Vagina (tissue), 2 donors: ENCODE data around the gene CLHC1. TPM values are rescaled to one million over a fixed set of nuclear protein-coding genes. Genes with fewer than 3 reads are reported as not detected.
A peak's percentile ranks its signal among the peaks of the same experiment; 100 is the strongest.

ENCODE experiments used
- DNase-seq, 2 donors: peaks; one replicate each; pipeline ENCODE4 v3.0.0-alpha.2; 2017; ENCODE audit errors: extremely low spot score in 2 of 2
- H3K27ac ChIP-seq: fragments of 200-600 bp; sonication (generic); one replicate; pipeline ENCODE4 v1.5.1; 2019
- H3K27me3 ChIP-seq: fragments of 200-600 bp; sonication (generic); one replicate; pipeline ENCODE4 v1.5.1; 2019
- H3K36me3 ChIP-seq, 2 donors: fragments of 200-600 bp; sonication (generic); one replicate each; pipeline ENCODE4 v1.5.1; 2017 to 2019
- H3K4me1 ChIP-seq: fragments of 200-600 bp; sonication (generic); one replicate; pipeline ENCODE4 v1.5.1; 2019
- H3K4me3 ChIP-seq, 2 donors: fragments of 200-600 bp; sonication (generic); 1 replicate in 1 of 2; 2 replicates in 1 of 2; pipeline ENCODE4 v1.5.1; 2016 to 2019
- H3K9me3 ChIP-seq: fragments of 200-600 bp; sonication (generic); one replicate; pipeline ENCODE4 v1.5.1; 2019
- CTCF ChIP-seq, 3 experiments: fragments of 450-650 bp in 2 of 3; fragments of 200-600 bp in 1 of 3; sonication (generic) in 1 of 3; IDR thresholded peaks; one replicate each; pipeline ENCODE4 v1.5.1; 2017 to 2019; ENCODE audit warnings: antibody characterized with exemption in 3 of 3, mild to moderate bottlenecking in 2 of 3, moderate library complexity in 2 of 3
- POLR2A ChIP-seq, 2 donors: fragments of 450-650 bp; IDR thresholded peaks; one replicate each; pipeline ENCODE4 v1.6.1; 2017; ENCODE audit warnings: antibody characterized with exemption in 2 of 2, mild to moderate bottlenecking in 2 of 2, moderate library complexity in 2 of 2
- POLR2AphosphoS5 ChIP-seq, 2 donors: sonication (generic); formaldehyde crosslinking; IDR thresholded peaks; one replicate each; pipeline ENCODE4 v1.9.0; 2017; ENCODE audit warnings: antibody characterized with exemption in 2 of 2, mild to moderate bottlenecking in 2 of 2, low read depth in 1 of 2; ENCODE audit not compliant: insufficient read depth in 1 of 2
- intact Hi-C: fragments of 100-400 bp; cut with DNase I; formaldehyde crosslinking; loops from one replicate; pipeline ENCODE4 v1.15.1; 2023
- total RNA-seq: library from RNA; depleted of rRNA; stranded (reverse); fragments of >200 nt; gene quantifications from one replicate; pipeline ENCODE4 v1.2.3, GENCODE V29; 2016

The CLHC1 gene
- total RNA-seq, 1 donor from 2014 or later, result 4.7 TPM

- H3K4me1 ChIP-seq, result peaks cover 7% of the 10 kb centered on the region
- H3K27ac ChIP-seq, result peak overlapping the region; percentile 97
- no peaks in the 10 kb centered on the region for H3K36me3 ChIP-seq
- TF ChIP-seq POLR2AphosphoS5 (IDR thresholded peaks at IDR 0.05; ENCODE audit: insufficient read depth in 1 of 2, low read depth in 1 of 2) (no peak), CTCF (IDR thresholded peaks at IDR 0.05) (no peak), POLR2A (IDR thresholded peaks at IDR 0.05) (no peak)
- H3K9me3 ChIP-seq, result no peaks in the 10 kb centered on the region
- DNase-seq, result no peak
- intact Hi-C loops, result no loop called here
- no peak overlapping the region for H3K4me3 ChIP-seq
- no peaks in the 10 kb centered on the region for H3K27me3 ChIP-seq
Measured at GRCh38 chr2:55224761-55225261, 7.3 kb downstream of the CLHC1 start.

GRCh38 chr2:55223958-55224760, 7.9 kb downstream of the CLHC1 start:
- TF ChIP-seq POLR2AphosphoS5 (IDR thresholded peaks at IDR 0.05; ENCODE audit: insufficient read depth in 1 of 2, low read depth in 1 of 2) (no peak), CTCF (IDR thresholded peaks at IDR 0.05) (no peak)
- Histone ChIP-seq H3K36me3 (no peaks in the 10 kb centered on the region), H3K27me3 (no peaks in the 10 kb centered on the region), H3K27ac (peak overlapping the region; percentile 97), H3K4me1 (peaks cover 7% of the 10 kb centered on the region), H3K4me3 (peak overlapping the region; percentile 58 to 79), H3K9me3 (no peaks in the 10 kb centered on the region)
- intact Hi-C loops, result no loop called here
- DNase-seq, result no peak

GRCh38 chr2:55213822-55214221, 18.3 kb downstream of the CLHC1 start:
- no peaks in the 10 kb centered on the region for H3K27me3 ChIP-seq
- DNase-seq, result no peak
- H3K9me3 ChIP-seq, result no peaks in the 10 kb centered on the region
- intact Hi-C loops, result no loop called here
- no peaks in the 10 kb centered on the region for H3K4me1 ChIP-seq
- H3K36me3 ChIP-seq, result no peaks in the 10 kb centered on the region
- no peak overlapping the region for H3K4me3 ChIP-seq
- TF ChIP-seq POLR2AphosphoS5 (IDR thresholded peaks at IDR 0.05; ENCODE audit: insufficient read depth in 1 of 2, low read depth in 1 of 2), result no peak
- no peak for TF ChIP-seq POLR2A (IDR thresholded peaks at IDR 0.05)
- TF ChIP-seq CTCF (IDR thresholded peaks at IDR 0.05), result no peak
- no peak overlapping the region for H3K27ac ChIP-seq

GRCh38 chr2:55204950-55205349, 27.1 kb downstream of the CLHC1 start:
- H3K4me3 ChIP-seq, result no peak overlapping the region
- H3K27me3 ChIP-seq, result no peaks in the 10 kb centered on the region
- H3K27ac ChIP-seq, result no peak overlapping the region
- no peak for DNase-seq
- no peaks in the 10 kb centered on the region for H3K4me1 ChIP-seq
- no peaks in the 10 kb centered on the region for H3K9me3 ChIP-seq
- intact Hi-C loops, result no loop called here
- peaks cover 0 to 3% of the 10 kb centered on the region in 2 donors for H3K36me3 ChIP-seq
- no peak for TF ChIP-seq POLR2AphosphoS5 (IDR thresholded peaks at IDR 0.05; ENCODE audit: insufficient read depth in 1 of 2, low read depth in 1 of 2)
- TF ChIP-seq POLR2A (IDR thresholded peaks at IDR 0.05), result no peak
- TF ChIP-seq CTCF (IDR thresholded peaks at IDR 0.05), result no peak

GRCh38 chr2:55204536-55204935, 27.6 kb downstream of the CLHC1 start:
- no peak overlapping the region for H3K27ac ChIP-seq
- DNase-seq, result no peak
- intact Hi-C loops, result no loop called here
- H3K9me3 ChIP-seq, result no peaks in the 10 kb centered on the region
- no peaks in the 10 kb centered on the region for H3K4me1 ChIP-seq
- TF ChIP-seq POLR2AphosphoS5 (IDR thresholded peaks at IDR 0.05; ENCODE audit: insufficient read depth in 1 of 2, low read depth in 1 of 2) (no peak), POLR2A (IDR thresholded peaks at IDR 0.05) (no peak), CTCF (IDR thresholded peaks at IDR 0.05) (no peak)
- H3K4me3 ChIP-seq, result no peak overlapping the region
- H3K27me3 ChIP-seq, result no peaks in the 10 kb centered on the region
- H3K36me3 ChIP-seq, result peaks cover 0 to 3% of the 10 kb centered on the region in 2 donors
